Activated CD4-positive, alpha-beta T cell treated with anti-CD3 and anti-CD28 coated beads for 36 hours (primary cell): Measurements from ENCODE around the gene COG2. TPM values are rescaled to one million over a fixed set of nuclear protein-coding genes. Genes with fewer than 3 reads are reported as not detected.

ENCODE experiments used
- ATAC-seq: fragments of 200-7000 bp; cut with Tn5 transposase; one replicate; pipeline ENCODE4 v1.10.0; 2021; ENCODE audit warnings: mild to moderate bottlenecking, moderate library complexity
- CTCF ChIA-PET: fragments of 350-600 bp; sonication (Branson Sonifier 250); formaldehyde crosslinking; loops from one replicate; lab custom pipeline; 2021; ENCODE audit warnings: antibody characterized with exemption; lab: Charles Lee
- POLR2A ChIA-PET: fragments of 350-600 bp; sonication (Branson Sonifier 250); formaldehyde crosslinking; loops from one replicate; lab custom pipeline; 2021; ENCODE audit warnings: antibody characterized with exemption, inconsistent platforms; lab: Charles Lee
- DNase-seq: peaks from one replicate; pipeline ENCODE4 v3.0.0-alpha.2; 2020
- H3K27ac Mint-ChIP-seq: one replicate; pipeline ENCODE4 v1.8.0; 2021; ENCODE audit warnings: mixed read lengths
- H3K27me3 Mint-ChIP-seq: one replicate; pipeline ENCODE4 v1.8.0; 2021; ENCODE audit warnings: mixed read lengths
- H3K36me3 Mint-ChIP-seq: one replicate; pipeline ENCODE4 v1.8.0; 2021; ENCODE audit warnings: low read depth, mixed read lengths
- H3K4me1 Mint-ChIP-seq: one replicate; pipeline ENCODE4 v1.8.0; 2021; ENCODE audit warnings: mixed read lengths
- H3K4me3 Mint-ChIP-seq: one replicate; pipeline ENCODE4 v1.8.0; 2021; ENCODE audit warnings: mild to moderate bottlenecking, moderate library complexity, mixed read lengths
- H3K9me3 Mint-ChIP-seq: one replicate; pipeline ENCODE4 v1.8.0; 2021; ENCODE audit warnings: low read depth, mixed read lengths
- intact Hi-C, 2 experiments: fragments of 100-400 bp; cut with DNase I in 1 of 2; cut with micrococcal nuclease in 1 of 2; formaldehyde crosslinking; loops; one replicate each; pipeline versions ENCODE4 v1.14.2 to v1.15.1; 2022 to 2024; cut with DNase I, micrococcal nuclease
- total RNA-seq, 2 experiments: library from RNA; stranded (reverse); gene quantifications; one replicate each; pipeline ENCODE4 v1.2.3, GENCODE V29; 2021

COG2 gene
- total RNA-seq, 2 experiments from 2014 or later, result 28.1 to 32.0 TPM

GRCh38 chr1:230679192-230679591, 36.9 kb downstream of the COG2 start:
- H3K4me1 Mint-ChIP-seq, result no peaks in the 10 kb centered on the region
- H3K9me3 Mint-ChIP-seq, result no peaks in the 10 kb centered on the region
- intact Hi-C loops, result no loop called here
- H3K27me3 Mint-ChIP-seq, result no peaks in the 10 kb centered on the region
- no peak overlapping the region for H3K4me3 Mint-ChIP-seq
- peaks cover 44% of the 10 kb centered on the region for H3K36me3 Mint-ChIP-seq
- CTCF ChIA-PET, result no interaction called here
- POLR2A ChIA-PET, result no interaction called here
- ATAC-seq (no peak), DNase-seq (no peak)
- no peak overlapping the region for H3K27ac Mint-ChIP-seq

GRCh38 chr1:230679825-230680224, 37.5 kb downstream of the COG2 start:
- H3K27me3 Mint-ChIP-seq, result no peaks in the 10 kb centered on the region
- peaks cover 45% of the 10 kb centered on the region for H3K36me3 Mint-ChIP-seq
- CTCF ChIA-PET, result no interaction called here
- no peak for DNase-seq
- H3K4me1 Mint-ChIP-seq, result no peaks in the 10 kb centered on the region
- ATAC-seq, result no peak
- no peak overlapping the region for H3K27ac Mint-ChIP-seq
- no peak overlapping the region for H3K4me3 Mint-ChIP-seq
- H3K9me3 Mint-ChIP-seq, result no peaks in the 10 kb centered on the region
- intact Hi-C loops, result no loop called here
- POLR2A ChIA-PET, result no interaction called here

- intact Hi-C loops, result no loop called here
- Mint-ChIP-seq H3K9me3 (no peaks in the 10 kb centered on the region), H3K4me1 (no peaks in the 10 kb centered on the region), H3K27me3 (no peaks in the 10 kb centered on the region), H3K4me3 (no peak overlapping the region), H3K27ac (no peak overlapping the region), H3K36me3 (peaks cover 47% of the 10 kb centered on the region)
- DNase-seq (no peak), ATAC-seq (no peak)
- CTCF ChIA-PET, result interaction anchor here (0.5 kb wide), 1 partner anchor 848 kb away, joined by 3 read pairs; no protein-coding TSS in a partner anchor
- POLR2A ChIA-PET, result no interaction called here
These were observed 38.2 kb downstream of the COG2 start for GRCh38 chr1:230680300-230681025.

DNA sequence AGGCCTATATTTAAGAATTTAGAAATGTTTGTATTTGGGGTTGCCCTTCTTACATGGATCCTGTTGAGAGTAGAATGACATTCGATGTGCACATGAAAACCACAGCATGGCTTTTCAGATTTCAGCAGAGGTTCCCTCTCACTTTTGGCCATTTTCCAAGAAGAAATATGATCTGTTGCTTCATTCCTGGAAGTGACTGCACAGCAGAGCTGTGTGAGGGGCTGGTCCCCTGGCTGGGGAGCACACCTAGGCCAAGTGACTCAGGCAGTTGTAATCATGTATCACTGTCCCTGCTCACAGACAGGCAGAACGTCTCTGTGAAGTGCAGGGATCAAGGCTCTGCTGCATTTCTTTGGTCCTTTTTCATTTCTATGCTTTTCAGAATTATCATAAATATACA, 39.3 kb downstream of the COG2 start:
- Mint-ChIP-seq H3K4me1 (no peaks in the 10 kb centered on the region), H3K4me3 (no peak overlapping the region), H3K9me3 (no peaks in the 10 kb centered on the region), H3K27ac (no peak overlapping the region), H3K36me3 (peaks cover 43% of the 10 kb centered on the region), H3K27me3 (no peaks in the 10 kb centered on the region)
- ATAC-seq (peak; percentile 83), DNase-seq (peak; percentile 12)
- intact Hi-C loops, result no loop called here
- ChIA-PET CTCF (no interaction called here), POLR2A (interaction anchor here (0.6 kb wide), 1 partner anchor 31 kb away, joined by 3 read pairs; no protein-coding TSS in a partner anchor)

- no peak overlapping the region for H3K27ac Mint-ChIP-seq
- intact Hi-C loops, result no loop called here
- H3K4me3 Mint-ChIP-seq, result no peak overlapping the region
- ATAC-seq (no peak), DNase-seq (no peak)
- CTCF ChIA-PET, result no interaction called here
- no peaks in the 10 kb centered on the region for H3K9me3 Mint-ChIP-seq
- peaks cover 41% of the 10 kb centered on the region for H3K36me3 Mint-ChIP-seq
- no peaks in the 10 kb centered on the region for H3K4me1 Mint-ChIP-seq
- H3K27me3 Mint-ChIP-seq, result no peaks in the 10 kb centered on the region
- POLR2A ChIA-PET, result no interaction called here
These were observed 40.0 kb downstream of the COG2 start for GRCh38 chr1:230682274-230682673.

GRCh38 chr1:230682882-230683610, 40.8 kb downstream of the COG2 start:
- DNase-seq, result no peak
- POLR2A ChIA-PET, result no interaction called here
- H3K36me3 Mint-ChIP-seq, result peaks cover 41% of the 10 kb centered on the region
- CTCF ChIA-PET, result interaction anchor here (0.5 to 0.7 kb wide), 2 partner anchors 9 to 562 kb away, joined by 3 read pairs; no protein-coding TSS in a partner anchor
- no peak overlapping the region for H3K4me3 Mint-ChIP-seq
- no peaks in the 10 kb centered on the region for H3K27me3 Mint-ChIP-seq
- ATAC-seq, result no peak
- no peak overlapping the region for H3K27ac Mint-ChIP-seq
- H3K4me1 Mint-ChIP-seq, result no peaks in the 10 kb centered on the region
- intact Hi-C loops, result no loop called here
- H3K9me3 Mint-ChIP-seq, result no peaks in the 10 kb centered on the region

GRCh38 chr1:230684146-230684545, 41.9 kb downstream of the COG2 start:
- intact Hi-C loops, result no loop called here
- ChIA-PET CTCF (interaction anchor here (0.7 to 1.3 kb wide), 3 partner anchors 40 to 561 kb away, joined by 3 to 4 read pairs (median 3); no protein-coding TSS in a partner anchor), POLR2A (interaction anchor here (0.7 kb wide), 1 partner anchor 290 kb away, joined by 5 read pairs; no protein-coding TSS in a partner anchor)

DNA sequence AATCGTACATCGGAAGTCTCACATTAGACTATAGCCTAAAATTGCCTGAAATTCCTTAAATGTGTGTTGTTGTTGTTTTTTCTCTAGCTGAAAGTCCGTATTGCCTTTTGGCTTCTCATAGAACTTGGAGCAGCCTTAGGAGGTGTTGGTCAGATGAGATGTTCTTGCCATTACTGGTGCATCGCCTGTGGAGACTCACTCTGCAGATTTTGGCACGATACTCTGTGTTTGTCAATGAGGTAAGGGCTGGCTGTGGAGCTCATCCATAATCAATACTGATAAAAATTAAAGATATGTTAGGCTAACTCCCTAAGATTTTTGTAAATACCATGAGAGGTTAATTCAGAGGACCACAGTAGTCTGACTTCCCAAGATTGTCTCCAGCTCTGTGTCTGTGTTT, 42.7 kb downstream of the COG2 start:
- DNase-seq (no peak), ATAC-seq (no peak)
- ChIA-PET CTCF (interaction anchor here (1.3 kb wide), 1 partner anchor 41 kb away, joined by 4 read pairs; no protein-coding TSS in a partner anchor), POLR2A (no interaction called here)
- Mint-ChIP-seq H3K9me3 (no peaks in the 10 kb centered on the region), H3K27ac (no peak overlapping the region), H3K4me3 (no peak overlapping the region), H3K36me3 (peaks cover 41% of the 10 kb centered on the region), H3K27me3 (no peaks in the 10 kb centered on the region), H3K4me1 (no peaks in the 10 kb centered on the region)
- intact Hi-C loops, result no loop called here

More at GRCh38 chr1:230684146-230684545, 41.9 kb downstream of the COG2 start:
- Mint-ChIP-seq H3K36me3 (peaks cover 38% of the 10 kb centered on the region), H3K27ac (no peak overlapping the region), H3K4me3 (no peak overlapping the region), H3K9me3 (no peaks in the 10 kb centered on the region), H3K27me3 (no peaks in the 10 kb centered on the region), H3K4me1 (no peaks in the 10 kb centered on the region)
- ATAC-seq (no peak), DNase-seq (no peak)

DNA sequence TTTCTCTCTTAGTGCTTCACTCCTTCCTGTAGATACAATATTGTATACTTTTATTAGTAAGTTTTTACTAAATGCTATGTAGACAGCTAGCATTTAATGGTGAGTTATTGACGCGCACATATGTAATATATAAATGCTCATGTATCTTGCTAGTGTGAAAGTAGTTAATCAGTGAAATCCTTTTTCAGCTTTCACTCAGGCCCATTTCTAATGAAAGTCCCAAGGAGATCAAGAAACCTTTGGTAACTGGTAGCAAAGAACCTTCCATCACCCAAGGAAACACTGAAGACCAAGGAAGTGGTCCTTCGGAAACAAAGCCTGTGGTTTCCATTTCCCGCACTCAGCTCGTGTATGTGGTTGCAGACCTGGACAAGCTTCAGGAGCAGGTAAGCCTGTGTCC, 44.5 kb downstream of the COG2 start:
- Mint-ChIP-seq H3K9me3 (no peaks in the 10 kb centered on the region), H3K36me3 (peaks cover 45% of the 10 kb centered on the region), H3K4me3 (no peak overlapping the region), H3K27ac (no peak overlapping the region), H3K27me3 (no peaks in the 10 kb centered on the region), H3K4me1 (no peaks in the 10 kb centered on the region)
- ChIA-PET CTCF (interaction anchor here (0.5 kb wide), 1 partner anchor 272 kb away, joined by 3 read pairs; no protein-coding TSS in a partner anchor), POLR2A (no interaction called here)
- intact Hi-C loops, result no loop called here
- DNase-seq, result no peak
- no peak for ATAC-seq

DNA sequence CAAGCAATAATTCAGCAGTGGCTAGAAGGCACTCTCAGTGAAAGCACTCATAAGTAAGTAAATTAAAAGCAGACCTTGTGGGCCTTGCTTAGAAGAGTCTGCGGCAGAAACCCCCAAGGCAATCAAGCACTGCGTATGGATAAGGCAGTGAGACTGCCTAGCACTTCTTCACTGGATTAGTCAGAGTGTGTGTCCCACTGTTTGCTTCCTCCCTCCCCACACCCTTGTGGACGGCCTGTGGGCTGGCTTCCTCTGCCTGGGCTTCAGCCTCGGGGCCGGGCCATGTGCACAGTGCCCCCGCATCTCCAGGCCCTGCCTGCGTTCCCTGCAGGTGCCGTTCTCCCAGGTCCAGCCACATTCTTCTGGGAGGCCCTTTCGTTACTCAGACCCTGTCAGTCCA, 47.8 kb downstream of the COG2 start:
- H3K27me3 Mint-ChIP-seq, result no peaks in the 10 kb centered on the region
- ChIA-PET POLR2A (no interaction called here), CTCF (no interaction called here)
- no peak overlapping the region for H3K4me3 Mint-ChIP-seq
- H3K9me3 Mint-ChIP-seq, result no peaks in the 10 kb centered on the region
- peaks cover 42% of the 10 kb centered on the region for H3K36me3 Mint-ChIP-seq
- no peak overlapping the region for H3K27ac Mint-ChIP-seq
- DNase-seq (no peak), ATAC-seq (no peak)
- no peaks in the 10 kb centered on the region for H3K4me1 Mint-ChIP-seq
- intact Hi-C loops, result no loop called here

DNA sequence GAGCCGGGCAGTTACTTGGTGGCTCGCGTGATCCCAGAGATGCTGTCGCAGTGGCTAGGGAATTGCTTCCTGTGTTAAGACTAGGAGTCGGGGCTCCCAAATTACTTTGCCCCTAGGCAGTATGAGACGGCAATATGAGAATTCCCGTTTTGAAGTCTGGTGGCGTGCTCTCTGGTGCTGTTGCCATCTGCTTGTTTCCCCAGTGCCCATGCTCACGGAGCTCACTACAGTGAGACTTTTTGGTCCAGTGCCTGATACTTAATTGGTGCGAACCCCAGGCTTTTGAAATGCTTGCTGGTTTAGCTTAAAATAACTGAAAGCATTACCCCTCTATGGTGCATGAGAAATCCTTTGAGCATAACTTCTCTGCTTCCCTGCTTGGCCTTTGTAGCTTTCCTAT, 49.3 kb downstream of the COG2 start:
- no peak overlapping the region for H3K4me3 Mint-ChIP-seq
- ATAC-seq (no peak), DNase-seq (no peak)
- H3K27ac Mint-ChIP-seq, result no peak overlapping the region
- ChIA-PET CTCF (no interaction called here), POLR2A (no interaction called here)
- no peaks in the 10 kb centered on the region for H3K9me3 Mint-ChIP-seq
- H3K27me3 Mint-ChIP-seq, result no peaks in the 10 kb centered on the region
- H3K4me1 Mint-ChIP-seq, result no peaks in the 10 kb centered on the region
- H3K36me3 Mint-ChIP-seq, result peaks cover 34% of the 10 kb centered on the region
- intact Hi-C loops, result no loop called here

- Mint-ChIP-seq H3K9me3 (no peaks in the 10 kb centered on the region), H3K27me3 (no peaks in the 10 kb centered on the region), H3K4me1 (no peaks in the 10 kb centered on the region), H3K36me3 (peaks cover 32% of the 10 kb centered on the region), H3K4me3 (no peak overlapping the region), H3K27ac (no peak overlapping the region)
- ChIA-PET POLR2A (no interaction called here), CTCF (no interaction called here)
- no peak for ATAC-seq
- no peak for DNase-seq
- intact Hi-C loops, result no loop called here
These were observed 50.9 kb downstream of the COG2 start for GRCh38 chr1:230693221-230693620.
